Neuron (in vitro differentiated cells): Measurements from ENCODE around the gene UQCR11.
A peak's percentile ranks its signal among the peaks of the same experiment; 100 is the strongest.

Experiments used
- H2AFZ ChIP-seq: one replicate; pipeline ENCODE4 v1.6.1; 2013; ENCODE audit warnings: low read depth, mild to moderate bottlenecking, inconsistent platforms, low read length, moderate library complexity
- H3K27me3 ChIP-seq: one replicate; pipeline ENCODE4 v1.6.1; 2013; ENCODE audit warnings: low read length; ENCODE audit not compliant: insufficient read depth
- H3K36me3 ChIP-seq: one replicate; pipeline ENCODE4 v1.6.1; 2013; ENCODE audit warnings: low read length; ENCODE audit not compliant: insufficient read depth
- H3K4me1 ChIP-seq: one replicate; pipeline ENCODE4 v1.6.1; 2013; ENCODE audit warnings: low read length; ENCODE audit not compliant: insufficient read depth
- H3K4me3 ChIP-seq: 2 replicates; pipeline ENCODE4 v1.5.1; 2013; ENCODE audit warnings: mild to moderate bottlenecking, low read length, moderate library complexity
- H3K9me3 ChIP-seq: one replicate; pipeline ENCODE4 v1.6.1; 2013; ENCODE audit warnings: low read length

The UQCR11 gene

GRCh38 chr19:1602091-1602707 lies 3.1 kb downstream of the UQCR11 start:
- H3K4me1 ChIP-seq = peaks cover 20% of the 10 kb centered on the region

GRCh38 chr19:1601613-1602064 lies 3.6 kb downstream of the UQCR11 start:
- no peak overlapping the region for H2AFZ ChIP-seq
- H3K4me3 ChIP-seq = no peak overlapping the region
- peaks cover 20% of the 10 kb centered on the region for H3K4me1 ChIP-seq
- H3K36me3 ChIP-seq = peaks cover 29% of the 10 kb centered on the region
- H3K9me3 ChIP-seq = no peaks in the 10 kb centered on the region
- no peaks in the 10 kb centered on the region for H3K27me3 ChIP-seq

More at GRCh38 chr19:1602091-1602707, 3.1 kb downstream of the UQCR11 start:
- no peaks in the 10 kb centered on the region for H3K9me3 ChIP-seq
- peaks cover 24% of the 10 kb centered on the region for H3K36me3 ChIP-seq
- no peak overlapping the region for H3K4me3 ChIP-seq
- no peaks in the 10 kb centered on the region for H3K27me3 ChIP-seq
- H2AFZ ChIP-seq = no peak overlapping the region

GRCh38 chr19:1599460-1599846 lies 5.8 kb downstream of the UQCR11 start:
- Histone ChIP-seq H3K4me1 (peaks cover 11% of the 10 kb centered on the region), H3K36me3 (peaks cover 34% of the 10 kb centered on the region), H3K27me3 (no peaks in the 10 kb centered on the region)

GRCh38 chr19:1598777-1599459 lies 6.3 kb downstream of the UQCR11 start:
- Histone ChIP-seq H3K4me3 (no peak overlapping the region), H3K9me3 (no peaks in the 10 kb centered on the region), H3K36me3 (peaks cover 37% of the 10 kb centered on the region)

More at GRCh38 chr19:1599460-1599846, 5.8 kb downstream of the UQCR11 start:
- no peak overlapping the region for H2AFZ ChIP-seq
- H3K4me3 ChIP-seq = no peak overlapping the region
- no peaks in the 10 kb centered on the region for H3K9me3 ChIP-seq

GRCh38 chr19:1593501-1593772 lies 11.8 kb downstream of the UQCR11 start:
- no peak overlapping the region for H2AFZ ChIP-seq
- no peak overlapping the region for H3K4me3 ChIP-seq
- peaks cover 23% of the 10 kb centered on the region for H3K36me3 ChIP-seq
- H3K4me1 ChIP-seq = peaks cover 18% of the 10 kb centered on the region
- no peaks in the 10 kb centered on the region for H3K9me3 ChIP-seq
- H3K27me3 ChIP-seq = no peaks in the 10 kb centered on the region

More at GRCh38 chr19:1598777-1599459, 6.3 kb downstream of the UQCR11 start:
- Histone ChIP-seq H3K27me3 (no peaks in the 10 kb centered on the region), H3K4me1 (peaks cover 6% of the 10 kb centered on the region), H2AFZ (no peak overlapping the region)

GRCh38 chr19:1592755-1593500 lies 12.3 kb downstream of the UQCR11 start, which contains the start of gene MBD3:
TSS of gene MBD3 (minus strand) at chr19:1592865. CDS start at chr19:1592631, 234 bp downstream.
- Histone ChIP-seq H3K9me3 (no peaks in the 10 kb centered on the region), H3K27me3 (no peaks in the 10 kb centered on the region), H3K4me3 (peak within 1 kb of the TSS; percentile 99), H3K4me1 (peaks cover 18% of the 10 kb centered on the region), H2AFZ (no peak within 1 kb of the TSS), H3K36me3 (peaks cover 21% of the 10 kb centered on the region)

GRCh38 chr19:1592024-1592754 lies 13.1 kb downstream of the UQCR11 start:
- H3K36me3 ChIP-seq = peaks cover 14% of the 10 kb centered on the region
- peaks cover 3% of the 10 kb centered on the region for H3K9me3 ChIP-seq
- no peak overlapping the region for H2AFZ ChIP-seq
- H3K4me1 ChIP-seq = peaks cover 18% of the 10 kb centered on the region
- peak overlapping the region; percentile 99 for H3K4me3 ChIP-seq
- H3K27me3 ChIP-seq = no peaks in the 10 kb centered on the region

- peak overlapping the region; percentile 99 for H3K4me3 ChIP-seq
- H2AFZ ChIP-seq = no peak overlapping the region
- H3K36me3 ChIP-seq = peaks cover 7% of the 10 kb centered on the region
Observed at GRCh38 chr19:1591421-1592023, 13.7 kb downstream of the UQCR11 start.

GRCh38 chr19:1590641-1591397 lies 14.4 kb downstream of the UQCR11 start:
- Histone ChIP-seq H3K36me3 (peaks cover 12% of the 10 kb centered on the region), H3K4me3 (peak overlapping the region; percentile 99), H3K4me1 (peaks cover 18% of the 10 kb centered on the region), H2AFZ (no peak overlapping the region), H3K27me3 (no peaks in the 10 kb centered on the region), H3K9me3 (peaks cover 9% of the 10 kb centered on the region)

More at GRCh38 chr19:1591421-1592023, 13.7 kb downstream of the UQCR11 start:
- H3K27me3 ChIP-seq = no peaks in the 10 kb centered on the region
- H3K9me3 ChIP-seq = peaks cover 3% of the 10 kb centered on the region
- peaks cover 18% of the 10 kb centered on the region for H3K4me1 ChIP-seq

- peaks cover 31% of the 10 kb centered on the region for H3K36me3 ChIP-seq
- peaks cover 15% of the 10 kb centered on the region for H3K9me3 ChIP-seq
- H2AFZ ChIP-seq = no peak overlapping the region
- peaks cover 13% of the 10 kb centered on the region for H3K4me1 ChIP-seq
- no peak overlapping the region for H3K4me3 ChIP-seq
- no peaks in the 10 kb centered on the region for H3K27me3 ChIP-seq
Observed at GRCh38 chr19:1587872-1588271, 17.4 kb downstream of the UQCR11 start.

- Histone ChIP-seq H3K4me1 (peaks cover 2% of the 10 kb centered on the region), H3K4me3 (no peak overlapping the region), H3K27me3 (no peaks in the 10 kb centered on the region), H3K9me3 (peaks cover 15% of the 10 kb centered on the region), H2AFZ (no peak overlapping the region), H3K36me3 (peaks cover 52% of the 10 kb centered on the region)
Observed at GRCh38 chr19:1585243-1585580, 20.1 kb downstream of the UQCR11 start.
